Panc1 (cell line): ENCODE results near the gene BCL2. TPM values are rescaled to one million over a fixed set of nuclear protein-coding genes. Genes with fewer than 3 reads are reported as not detected.

Source experiments
- ATAC-seq: fragments of 200-7000 bp; cut with Tn5 transposase; 2 replicates; pipeline ENCODE4 v1.9.1; 2020; ENCODE audit warnings: mild to moderate bottlenecking, moderate library complexity
- BruUV-seq: library from RNA; stranded (reverse); fragments of 400-500 nt; replicated peaks from 2 replicates; lab custom pipeline; 2021; lab: Mats Ljungman, UMichigan
- CTCF ChIA-PET: fragments of 300-600 bp; sonication (Branson Sonifier 250); formaldehyde crosslinking; loops from one replicate; lab custom pipeline; 2022; ENCODE audit warnings: antibody characterized with exemption; lab: Charles Lee
- POLR2A ChIA-PET: fragments of 300-600 bp; sonication (Branson Sonifier 250); formaldehyde crosslinking; loops from one replicate; lab custom pipeline; 2022; ENCODE audit warnings: antibody characterized with exemption; lab: Charles Lee
- DNase-seq: peaks from one replicate; pipeline ENCODE4 v3.0.0-alpha.2; 2010; ENCODE audit warnings: low read depth, low spot score
- H3K27ac ChIP-seq: 2 replicates; pipeline ENCODE4 v1.5.1; 2011; ENCODE audit warnings: mild to moderate bottlenecking, low read length, inconsistent platforms
- H3K27me3 ChIP-seq: fragments of 200-500 bp; sonication (Bioruptor generic); 2 replicates; pipeline ENCODE4 v1.6.0; 2014; ENCODE audit warnings: low read length, inconsistent platforms; ENCODE audit not compliant: control insufficient read depth, insufficient read depth
- H3K36me3 ChIP-seq: fragments of 200-500 bp; sonication (Bioruptor generic); 2 replicates; pipeline ENCODE4 v1.5.1; 2014; ENCODE audit warnings: inconsistent platforms, mild to moderate bottlenecking, low read length, moderate library complexity; ENCODE audit not compliant: control insufficient read depth, insufficient read depth
- H3K4me1 ChIP-seq: 2 replicates; pipeline ENCODE4 v1.5.1; 2011; ENCODE audit warnings: inconsistent platforms, mild to moderate bottlenecking, low read length, moderate library complexity; ENCODE audit not compliant: control insufficient read depth, insufficient read depth
- H3K4me3 ChIP-seq, 2 experiments: 2 replicates each; pipeline ENCODE4 v1.5.1; 2011 to 2012; ENCODE audit warnings: low read depth in 2 of 2, low read length in 2 of 2, mild to moderate bottlenecking in 2 of 2, inconsistent platforms in 1 of 2, moderate library complexity in 1 of 2
- H3K9me3 ChIP-seq: fragments of 200-500 bp; sonication (Bioruptor generic); 2 replicates; pipeline ENCODE4 v1.5.1; 2014; ENCODE audit warnings: low read depth, mild to moderate bottlenecking, inconsistent platforms, low read length, moderate library complexity; ENCODE audit not compliant: control insufficient read depth, insufficient read depth
- CTCF ChIP-seq: fragments of 450-650 bp; IDR thresholded peaks from 2 replicates; pipeline ENCODE4 v1.5.1; 2017; ENCODE audit warnings: mild to moderate bottlenecking
- POLR2AphosphoS5 ChIP-seq: IDR thresholded peaks from 2 replicates; pipeline ENCODE4 v1.6.1; 2012; ENCODE audit warnings: mild to moderate bottlenecking, low read depth, low read length, moderate library complexity
- SIN3A ChIP-seq: IDR thresholded peaks from 2 replicates; pipeline ENCODE4 v1.6.1; 2012; ENCODE audit warnings: low read depth, mild to moderate bottlenecking, low read length, moderate library complexity, borderline replicate concordance; ENCODE audit not compliant: insufficient read depth
- TCF7L2 ChIP-seq: IDR thresholded peaks from 2 replicates; pipeline ENCODE4 v1.6.1; 2011; ENCODE audit warnings: mild to moderate bottlenecking, low read depth, low read length, inconsistent platforms
- in situ Hi-C: cut with HindIII; loops from 2 replicates; pipeline ENCODE4 v1.10.0; 2016; ENCODE audit warnings: low sequenced_read_pairs, low pct_unique_long_range_greater_than_20kb
- intact Hi-C: fragments of 100-400 bp; cut with micrococcal nuclease; formaldehyde crosslinking; loops from one replicate; pipeline ENCODE4 v1.10.0; 2022; ENCODE audit not compliant: unreplicated experiment
- total RNA-seq: library from RNA; stranded (reverse); gene quantifications from one replicate; pipeline ENCODE4 v1.2.1, GENCODE V29; 2021; ENCODE audit not compliant: unreplicated experiment
- TF ChIP-seq, protein P1 (sequence below), 2 experiments: IDR thresholded peaks; 2 replicates each; pipeline ENCODE4 v1.6.1; 2011 to 2012; ENCODE audit warnings: low read depth in 2 of 2, control low read depth in 1 of 2, low read length in 1 of 2, mild to moderate bottlenecking in 1 of 2, moderate library complexity in 1 of 2; ENCODE audit not compliant: insufficient read depth in 1 of 2

BCL2 gene
- total RNA-seq, 1 experiment from 2014 or later, result 0.72 TPM

DNA sequence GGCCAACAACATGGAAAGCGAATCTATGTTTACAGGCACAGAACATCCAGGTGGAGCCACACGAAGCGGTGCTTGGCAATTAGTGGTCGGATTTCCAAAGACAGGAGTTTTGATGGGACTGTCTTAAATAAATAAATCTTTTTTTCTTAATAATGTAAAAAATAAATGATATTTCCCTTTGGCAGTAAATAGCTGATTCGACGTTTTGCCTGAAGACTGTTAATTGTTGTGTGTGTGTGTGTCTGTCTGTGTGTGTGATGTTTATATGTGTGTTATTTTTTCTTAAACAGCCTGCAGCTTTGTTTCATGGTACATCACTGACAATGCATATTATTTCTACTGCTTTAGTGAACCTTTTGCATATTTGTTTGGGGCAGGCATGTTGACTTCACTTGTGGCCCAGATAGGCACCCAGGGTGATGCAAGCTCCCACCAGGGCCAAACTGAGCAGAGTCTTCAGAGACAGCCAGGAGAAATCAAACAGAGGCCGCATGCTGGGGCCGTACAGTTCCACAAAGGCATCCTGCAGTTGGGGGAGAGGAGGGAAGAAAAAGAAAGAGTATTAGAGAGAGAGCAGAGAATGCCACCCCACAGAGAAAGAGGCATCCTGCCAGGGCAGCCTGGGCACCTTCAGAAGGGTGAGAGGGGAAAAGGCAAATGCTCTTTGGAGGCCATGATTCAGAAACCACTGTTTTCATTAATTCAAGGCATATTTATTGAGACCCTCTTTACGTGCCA lies 191.2 kb downstream of the BCL2 start:
- H3K27ac ChIP-seq, result no peak overlapping the region
- intact Hi-C loops (no loop called here), in situ Hi-C loops (no loop called here)
- H3K36me3 ChIP-seq, result no peaks in the 10 kb centered on the region
- H3K27me3 ChIP-seq, result no peaks in the 10 kb centered on the region
- DNase-seq (no peak), ATAC-seq (no peak)
- TF ChIP-seq POLR2AphosphoS5 (no peak), CTCF (no peak), TCF7L2 (no peak), SIN3A (no peak)
- TF ChIP-seq, protein P1, sequence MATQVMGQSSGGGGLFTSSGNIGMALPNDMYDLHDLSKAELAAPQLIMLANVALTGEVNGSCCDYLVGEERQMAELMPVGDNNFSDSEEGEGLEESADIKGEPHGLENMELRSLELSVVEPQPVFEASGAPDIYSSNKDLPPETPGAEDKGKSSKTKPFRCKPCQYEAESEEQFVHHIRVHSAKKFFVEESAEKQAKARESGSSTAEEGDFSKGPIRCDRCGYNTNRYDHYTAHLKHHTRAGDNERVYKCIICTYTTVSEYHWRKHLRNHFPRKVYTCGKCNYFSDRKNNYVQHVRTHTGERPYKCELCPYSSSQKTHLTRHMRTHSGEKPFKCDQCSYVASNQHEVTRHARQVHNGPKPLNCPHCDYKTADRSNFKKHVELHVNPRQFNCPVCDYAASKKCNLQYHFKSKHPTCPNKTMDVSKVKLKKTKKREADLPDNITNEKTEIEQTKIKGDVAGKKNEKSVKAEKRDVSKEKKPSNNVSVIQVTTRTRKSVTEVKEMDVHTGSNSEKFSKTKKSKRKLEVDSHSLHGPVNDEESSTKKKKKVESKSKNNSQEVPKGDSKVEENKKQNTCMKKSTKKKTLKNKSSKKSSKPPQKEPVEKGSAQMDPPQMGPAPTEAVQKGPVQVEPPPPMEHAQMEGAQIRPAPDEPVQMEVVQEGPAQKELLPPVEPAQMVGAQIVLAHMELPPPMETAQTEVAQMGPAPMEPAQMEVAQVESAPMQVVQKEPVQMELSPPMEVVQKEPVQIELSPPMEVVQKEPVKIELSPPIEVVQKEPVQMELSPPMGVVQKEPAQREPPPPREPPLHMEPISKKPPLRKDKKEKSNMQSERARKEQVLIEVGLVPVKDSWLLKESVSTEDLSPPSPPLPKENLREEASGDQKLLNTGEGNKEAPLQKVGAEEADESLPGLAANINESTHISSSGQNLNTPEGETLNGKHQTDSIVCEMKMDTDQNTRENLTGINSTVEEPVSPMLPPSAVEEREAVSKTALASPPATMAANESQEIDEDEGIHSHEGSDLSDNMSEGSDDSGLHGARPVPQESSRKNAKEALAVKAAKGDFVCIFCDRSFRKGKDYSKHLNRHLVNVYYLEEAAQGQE (IDR thresholded peaks at IDR 0.05; ENCODE audit: insufficient read depth in 1 of 2, low read depth in 2 of 2, low read length in 1 of 2), result no peak
- CTCF ChIA-PET, result interaction anchor here (0.7 kb wide), 1 partner anchor 9 kb away, joined by 4 read pairs; no protein-coding TSS in a partner anchor
- no TSS peak for BruUV-seq
- H3K4me1 ChIP-seq, result no peaks in the 10 kb centered on the region
- no peak overlapping the region for H3K4me3 ChIP-seq
- no peaks in the 10 kb centered on the region for H3K9me3 ChIP-seq
- POLR2A ChIA-PET, result no interaction called here

DNA sequence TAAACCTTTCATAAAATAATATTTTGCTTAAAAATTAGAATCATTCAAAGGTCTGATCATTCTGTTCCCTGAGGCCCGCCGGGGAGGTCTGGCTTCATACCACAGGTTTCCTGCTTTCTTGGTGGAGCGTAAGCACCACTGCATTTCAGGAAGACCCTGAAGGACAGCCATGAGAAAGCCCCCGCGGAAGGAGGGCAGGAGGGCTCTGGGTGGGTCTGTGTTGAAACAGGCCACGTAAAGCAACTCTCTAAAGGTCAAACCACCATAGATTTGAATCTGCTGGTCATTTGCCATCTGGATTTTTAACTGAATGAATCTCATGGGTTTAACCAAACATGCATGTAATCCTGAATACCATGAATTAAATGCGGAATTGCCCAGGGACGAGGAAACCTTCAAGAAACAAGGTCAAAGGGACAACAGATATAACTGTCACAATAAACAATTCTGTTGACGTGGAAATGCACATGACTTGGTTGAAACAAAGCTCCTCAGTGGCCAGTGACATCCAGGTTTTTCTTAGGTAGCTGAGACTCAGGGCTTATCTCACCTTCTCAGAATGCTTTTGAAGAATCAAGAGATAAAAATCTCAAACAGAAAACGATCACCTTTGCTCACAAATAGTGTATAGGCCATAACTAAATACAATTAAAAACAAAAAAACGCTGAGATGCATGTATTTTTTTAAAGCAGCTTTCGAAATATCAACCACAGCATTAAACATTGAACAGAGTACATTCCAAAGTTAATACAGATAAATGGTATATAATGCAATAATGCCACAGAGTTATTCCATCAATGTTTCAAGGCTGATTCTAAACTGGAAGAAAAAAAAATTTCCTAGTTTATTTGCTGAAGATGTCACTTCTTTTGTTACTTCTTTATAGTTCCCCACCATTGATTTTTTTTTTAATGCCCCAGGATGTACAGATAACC lies 193.2 kb downstream of the BCL2 start:
- in situ Hi-C loops (no loop called here), intact Hi-C loops (no loop called here)
- Histone ChIP-seq H3K4me1 (no peaks in the 10 kb centered on the region), H3K27ac (no peak overlapping the region), H3K4me3 (no peak overlapping the region), H3K9me3 (no peaks in the 10 kb centered on the region), H3K36me3 (no peaks in the 10 kb centered on the region), H3K27me3 (no peaks in the 10 kb centered on the region)
- TF ChIP-seq, protein P1 (IDR thresholded peaks at IDR 0.05; ENCODE audit: insufficient read depth in 1 of 2, low read depth in 2 of 2, low read length in 1 of 2), result no peak
- no peak for TF ChIP-seq CTCF
- no peak for TF ChIP-seq POLR2AphosphoS5
- no peak for TF ChIP-seq TCF7L2
- no peak for TF ChIP-seq SIN3A
- ATAC-seq (no peak), DNase-seq (no peak)
- CTCF ChIA-PET, result interaction anchor here (0.7 kb wide), 1 partner anchor 108 kb away, joined by 3 read pairs; no protein-coding TSS in a partner anchor
- POLR2A ChIA-PET, result no interaction called here
- no TSS peak for BruUV-seq
